DND-41 (cell line): ENCODE results near the gene KRTAP4-9.

ENCODE experiments used
- CTCF ChIP-seq: IDR thresholded peaks from 2 replicates; pipeline ENCODE4 v1.5.1; 2012; ENCODE audit warnings: borderline replicate concordance, low read length, moderate library complexity, mild to moderate bottlenecking; ENCODE audit not compliant: poor library complexity, severe bottlenecking; ENCODE audit errors: extremely low read depth
- EZH2 ChIP-seq: IDR thresholded peaks from 3 replicates; pipeline ENCODE4 v1.6.1; 2012; ENCODE audit warnings: borderline replicate concordance, low read depth, mild to moderate bottlenecking, moderate library complexity, low read length, inconsistent platforms; ENCODE audit not compliant: severe bottlenecking

DNA sequence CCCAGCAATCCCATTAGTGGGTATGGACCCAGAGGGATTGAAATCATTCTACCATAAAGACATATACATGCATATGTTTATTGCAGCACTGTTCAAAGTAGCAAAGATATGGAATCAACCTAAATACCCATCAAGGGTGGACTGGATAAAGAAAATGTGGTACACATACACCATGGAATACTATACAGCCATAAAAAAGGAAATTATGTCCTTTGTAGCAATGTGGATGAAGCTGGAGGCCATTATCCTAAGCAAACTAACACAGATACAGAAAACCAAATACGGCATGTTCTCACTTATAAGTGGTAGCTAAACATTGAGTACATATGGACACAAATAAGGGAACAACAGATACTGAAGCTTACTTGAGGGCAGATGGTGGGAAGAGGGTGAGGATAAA, 47.6 kb upstream of the KRTAP4-9 start:
- TF ChIP-seq CTCF (no peak), EZH2 (no peak)
